NK-92 (cell line): ENCODE results near the gene DNTT.

Source experiments
- DNase-seq: peaks from one replicate; lab custom pipeline; 2025; ENCODE audit not compliant: unreplicated experiment; lab: John Stamatoyannopoulos, UW

Gene DNTT

GRCh38 chr10:96341219-96342182 is 37.3 kb downstream of the DNTT start:
- no peak for DNase-seq

GRCh38 chr10:96342402-96342801 is 38.2 kb downstream of the DNTT start:
- DNase-seq, result no peak

- DNase-seq, result no peak
Observed at GRCh38 chr10:96344178-96344577, 39.9 kb downstream of the DNTT start.

- no peak for DNase-seq
Observed at GRCh38 chr10:96345222-96345621, 41.0 kb downstream of the DNTT start.

GRCh38 chr10:96346295-96346694 is 42.1 kb downstream of the DNTT start:
- DNase-seq, result no peak

GRCh38 chr10:96352027-96352426 is 47.8 kb downstream of the DNTT start:
- DNase-seq, result no peak

GRCh38 chr10:96352582-96352981 is 48.3 kb downstream of the DNTT start:
- no peak for DNase-seq

GRCh38 chr10:96357038-96357620 is 52.9 kb downstream of the DNTT start:
- DNase-seq, result no peak

- no peak for DNase-seq
Observed at GRCh38 chr10:96358851-96359540, 54.8 kb downstream of the DNTT start, which contains the start of gene OPALIN. Gene OPALIN, minus strand, starts transcription at chr10:96359002. Its CDS starts 106 bp downstream, at chr10:96358896.

GRCh38 chr10:96359616-96360015 is 55.4 kb downstream of the DNTT start:
- DNase-seq, result no peak

- DNase-seq, result no peak
Observed at GRCh38 chr10:96360331-96360730, 56.1 kb downstream of the DNTT start.

- no peak for DNase-seq
Observed at GRCh38 chr10:96360766-96361165, 56.5 kb downstream of the DNTT start.

- no peak for DNase-seq
Observed at GRCh38 chr10:96365571-96365970, 61.3 kb downstream of the DNTT start.

- DNase-seq, result no peak
Observed at GRCh38 chr10:96366508-96366907, 62.3 kb downstream of the DNTT start.

- DNase-seq, result no peak
Observed at GRCh38 chr10:96367470-96367869, 63.2 kb downstream of the DNTT start.

- DNase-seq, result no peak
Observed at GRCh38 chr10:96368971-96369370, 64.7 kb downstream of the DNTT start.

- no peak for DNase-seq
Observed at GRCh38 chr10:96369890-96370583, 65.8 kb downstream of the DNTT start.

GRCh38 chr10:96370584-96371157 is 66.4 kb downstream of the DNTT start:
- DNase-seq, result no peak

- DNase-seq, result no peak
Observed at GRCh38 chr10:96371356-96371755, 67.1 kb downstream of the DNTT start.

GRCh38 chr10:96374004-96374403 is 69.8 kb downstream of the DNTT start:
- no peak for DNase-seq

- no peak for DNase-seq
Observed at GRCh38 chr10:96374639-96374984, 70.4 kb downstream of the DNTT start.
